ENCODE measurements around the gene SERPINB10. TPM values are rescaled to one million over a fixed set of nuclear protein-coding genes. Genes with fewer than 3 reads are reported as not detected.

The SERPINB10 gene
- total and polyA plus RNA-seq, 9 donors, result 2.0 TPM; not detected in 8

DNA sequence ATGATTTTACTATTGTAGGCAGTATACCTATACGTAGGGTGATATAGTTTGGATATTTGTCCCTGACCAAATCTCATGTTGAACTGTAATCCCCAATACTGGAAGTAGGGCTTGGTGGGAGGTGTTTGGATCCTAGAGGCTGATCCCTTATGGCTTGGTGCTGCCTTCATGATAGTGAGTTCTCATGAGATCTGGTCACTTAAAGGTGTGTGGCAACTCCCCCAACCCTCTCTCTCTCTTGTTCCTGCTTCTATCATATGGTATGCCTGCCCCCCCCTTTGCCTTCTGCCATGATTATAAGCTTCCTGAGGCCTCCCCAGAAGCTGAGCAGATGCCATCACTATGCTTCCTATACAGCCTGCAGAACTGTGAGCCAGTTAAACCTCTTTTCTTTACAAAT lies 1.7 kb upstream of the SERPINB10 start:
- no peaks in the 10 kb centered on the region for H3K27me3 ChIP-seq
- TF ChIP-seq, protein P1, sequence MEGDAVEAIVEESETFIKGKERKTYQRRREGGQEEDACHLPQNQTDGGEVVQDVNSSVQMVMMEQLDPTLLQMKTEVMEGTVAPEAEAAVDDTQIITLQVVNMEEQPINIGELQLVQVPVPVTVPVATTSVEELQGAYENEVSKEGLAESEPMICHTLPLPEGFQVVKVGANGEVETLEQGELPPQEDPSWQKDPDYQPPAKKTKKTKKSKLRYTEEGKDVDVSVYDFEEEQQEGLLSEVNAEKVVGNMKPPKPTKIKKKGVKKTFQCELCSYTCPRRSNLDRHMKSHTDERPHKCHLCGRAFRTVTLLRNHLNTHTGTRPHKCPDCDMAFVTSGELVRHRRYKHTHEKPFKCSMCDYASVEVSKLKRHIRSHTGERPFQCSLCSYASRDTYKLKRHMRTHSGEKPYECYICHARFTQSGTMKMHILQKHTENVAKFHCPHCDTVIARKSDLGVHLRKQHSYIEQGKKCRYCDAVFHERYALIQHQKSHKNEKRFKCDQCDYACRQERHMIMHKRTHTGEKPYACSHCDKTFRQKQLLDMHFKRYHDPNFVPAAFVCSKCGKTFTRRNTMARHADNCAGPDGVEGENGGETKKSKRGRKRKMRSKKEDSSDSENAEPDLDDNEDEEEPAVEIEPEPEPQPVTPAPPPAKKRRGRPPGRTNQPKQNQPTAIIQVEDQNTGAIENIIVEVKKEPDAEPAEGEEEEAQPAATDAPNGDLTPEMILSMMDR (IDR thresholded peaks at IDR 0.05), result no peak
- no peaks in the 10 kb centered on the region for H3K36me3 ChIP-seq
- WGBS, 3 donors, result 76 to 90% (median 81%) methylated on average over 1 of the region's 1 CpG
- H3K4me1 ChIP-seq (ENCODE audit: insufficient read depth), result no peaks in the 10 kb centered on the region
- no peak for DNase-seq
- H3K9me3 ChIP-seq, result no peaks in the 10 kb centered on the region
- intact Hi-C loops (cut with DNase I), result no loop called here
- no peak overlapping the region for H3K4me3 ChIP-seq
- no peak overlapping the region for H3K27ac ChIP-seq

DNA sequence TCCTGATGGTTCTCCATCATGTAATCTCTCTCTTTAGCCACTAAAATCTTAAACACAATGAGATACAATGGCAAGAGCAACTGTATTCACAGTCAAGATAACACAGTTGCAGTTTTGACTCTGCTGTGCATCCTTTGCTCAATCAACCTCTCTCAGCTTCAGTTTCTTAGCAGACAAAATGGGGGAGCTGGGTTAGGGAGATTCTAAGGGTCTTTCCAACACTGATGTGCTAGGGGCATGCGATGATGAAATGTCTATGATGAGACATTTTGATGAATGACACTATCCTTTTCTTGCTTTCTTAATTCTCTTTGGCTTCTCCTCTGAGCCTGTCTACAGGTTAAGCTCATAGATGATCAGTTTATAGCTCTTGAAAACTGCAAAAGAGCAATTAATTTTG lies 1.1 kb downstream of the SERPINB10 start:
- no peak for DNase-seq
- intact Hi-C loops (cut with DNase I), result no loop called here
- H3K4me3 ChIP-seq, result no peak overlapping the region
- no peaks in the 10 kb centered on the region for H3K36me3 ChIP-seq
- H3K4me1 ChIP-seq (ENCODE audit: insufficient read depth), result no peaks in the 10 kb centered on the region
- no peak overlapping the region for H3K27ac ChIP-seq
- WGBS, 3 donors, result 84 to 94% (median 86%) methylated on average over 1 of the region's 1 CpG
- no peaks in the 10 kb centered on the region for H3K27me3 ChIP-seq
- no peaks in the 10 kb centered on the region for H3K9me3 ChIP-seq
- TF ChIP-seq POLR2A (IDR thresholded peaks at IDR 0.05), result no peak
- TF ChIP-seq, protein P1 (IDR thresholded peaks at IDR 0.05), result no peak

DNA sequence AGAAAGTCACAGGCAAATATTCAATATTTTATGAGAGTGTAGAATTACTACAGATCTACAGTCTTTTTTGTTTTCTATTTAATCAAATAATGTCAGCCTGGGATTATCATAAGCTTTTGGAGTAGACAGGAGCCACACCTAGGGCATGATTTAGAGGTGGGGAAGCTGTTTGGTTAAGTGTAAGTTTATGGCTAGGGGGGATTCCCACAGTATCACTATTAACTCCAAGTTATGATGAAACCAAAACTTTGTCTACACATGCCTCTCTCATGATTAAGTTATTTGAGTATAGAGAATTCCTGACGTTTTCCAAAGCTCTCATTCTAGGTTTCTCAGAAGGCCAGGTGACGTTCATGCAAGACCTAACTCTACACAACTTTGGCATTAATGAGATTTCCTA lies 2.1 kb downstream of the SERPINB10 start:
- Histone ChIP-seq H3K4me1 (ENCODE audit: insufficient read depth) (no peaks in the 10 kb centered on the region), H3K27me3 (no peaks in the 10 kb centered on the region), H3K27ac (no peak overlapping the region), H3K4me3 (no peak overlapping the region), H3K9me3 (no peaks in the 10 kb centered on the region), H3K36me3 (no peaks in the 10 kb centered on the region)
- DNase-seq, result no peak
- no peak for TF ChIP-seq POLR2A (IDR thresholded peaks at IDR 0.05)
- TF ChIP-seq, protein P1 (IDR thresholded peaks at IDR 0.05), result no peak
- TF ChIP-seq EP300 (IDR thresholded peaks at IDR 0.05), result no peak
- intact Hi-C loops (cut with DNase I), result no loop called here
- 57 to 79% (median 66%) methylated on average over 2 of the region's 2 CpGs for WGBS, 3 donors

DNA sequence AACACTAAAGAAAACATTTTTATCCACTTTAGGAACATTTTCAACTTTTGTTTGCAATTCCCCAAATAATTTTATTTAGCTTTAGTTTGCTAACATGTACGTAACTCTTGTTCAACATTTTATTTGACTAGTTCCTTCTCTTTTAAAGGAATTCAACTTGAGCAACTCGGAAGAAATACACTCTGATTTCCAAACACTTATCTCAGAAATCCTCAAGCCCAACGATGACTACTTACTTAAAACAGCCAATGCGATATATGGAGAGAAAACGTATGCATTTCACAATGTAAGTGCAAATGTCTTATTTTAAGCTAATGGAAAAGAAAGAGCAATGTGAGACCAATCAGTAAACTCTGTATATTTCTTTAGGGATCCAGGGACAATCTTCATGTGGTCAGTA lies 10.1 kb downstream of the SERPINB10 start:
- TF ChIP-seq POLR2A (IDR thresholded peaks at IDR 0.05) (no peak), EP300 (IDR thresholded peaks at IDR 0.05) (no peak)
- TF ChIP-seq, protein P1 (IDR thresholded peaks at IDR 0.05), result no peak
- no peaks in the 10 kb centered on the region for H3K27me3 ChIP-seq
- 71 to 82% (median 77%) methylated on average over 5 of the region's 5 CpGs for WGBS, 3 donors
- H3K36me3 ChIP-seq, result no peaks in the 10 kb centered on the region
- no peak overlapping the region for H3K4me3 ChIP-seq
- H3K4me1 ChIP-seq (ENCODE audit: insufficient read depth), result no peaks in the 10 kb centered on the region
- H3K9me3 ChIP-seq, result no peaks in the 10 kb centered on the region
- H3K27ac ChIP-seq, result no peak overlapping the region
- intact Hi-C loops (cut with DNase I), result no loop called here
- DNase-seq, result no peak

DNA sequence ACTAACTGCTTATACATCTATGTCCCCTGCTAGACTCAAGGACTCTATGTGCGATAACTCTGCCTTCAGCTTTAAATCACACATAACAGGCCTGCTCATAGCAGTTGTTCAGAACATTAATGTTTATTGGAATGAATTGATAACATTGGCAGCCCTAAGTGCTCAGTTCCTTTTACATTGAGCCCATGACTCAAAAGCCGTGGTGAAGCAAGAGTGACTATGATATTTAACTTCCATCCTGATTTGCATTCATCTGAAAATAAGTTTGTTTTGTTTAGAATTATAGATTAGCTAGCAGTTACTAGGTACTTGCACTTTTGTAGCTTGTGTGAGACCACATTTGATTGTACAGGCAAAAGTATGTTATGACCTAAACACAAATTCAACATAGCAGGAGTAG lies 14.3 kb downstream of the SERPINB10 start:
- Histone ChIP-seq H3K4me1 (ENCODE audit: insufficient read depth) (no peaks in the 10 kb centered on the region), H3K36me3 (no peaks in the 10 kb centered on the region), H3K9me3 (no peaks in the 10 kb centered on the region), H3K27ac (no peak overlapping the region), H3K4me3 (no peak overlapping the region), H3K27me3 (no peaks in the 10 kb centered on the region)
- WGBS, 3 donors, result 63 to 85% (median 65%) methylated on average over 2 of the region's 2 CpGs
- TF ChIP-seq, protein P1 (IDR thresholded peaks at IDR 0.05), result no peak
- no peak for TF ChIP-seq EP300 (IDR thresholded peaks at IDR 0.05)
- no peak for TF ChIP-seq POLR2A (IDR thresholded peaks at IDR 0.05)
- DNase-seq, result no peak
- intact Hi-C loops (cut with DNase I), result no loop called here
